HepG2 (cell line): ENCODE results near the gene FAHD1. TPM values are rescaled to one million over a fixed set of nuclear protein-coding genes. Genes with fewer than 3 reads are reported as not detected.

Source experiments
- ARNT2 ChIP-seq: sonication (generic); formaldehyde crosslinking; IDR thresholded peaks from 2 replicates; pipeline ENCODE4 v1.8.0; 2022; ENCODE audit warnings: mild to moderate bottlenecking, low read depth, missing genetic modification reagents, moderate library complexity
- ATF6 ChIP-seq: sonication (generic); formaldehyde crosslinking; conservative IDR thresholded peaks from 2 replicates; pipeline ENCODE4 v1.4.0; 2020; ENCODE audit warnings: missing genetic modification reagents
- CREM ChIP-seq, 2 experiments: sonication (generic) in 1 of 2; formaldehyde crosslinking in 1 of 2; IDR thresholded peaks; 2 replicates each; pipeline versions ENCODE4 v1.4.0 to v1.6.1; 2016 to 2020; ENCODE audit warnings: antibody characterized with exemption in 1 of 2, mild to moderate bottlenecking in 1 of 2, missing genetic modification reagents in 1 of 2
- EHMT2 ChIP-seq: fragments of 200-600 bp; sonication (generic); IDR thresholded peaks from 2 replicates; pipeline ENCODE4 v1.7.0; 2017; ENCODE audit warnings: antibody characterized with exemption, low read depth, low read length, borderline replicate concordance
- ETV5 ChIP-seq: IDR thresholded peaks from 2 replicates; pipeline ENCODE4 v1.6.1; 2018; ENCODE audit warnings: missing biosample characterization, missing genetic modification reagents, inconsistent platforms, borderline replicate concordance
- FOSL2 ChIP-seq: sonication (generic); formaldehyde crosslinking; IDR thresholded peaks from 2 replicates; pipeline ENCODE4 v1.4.0; 2020; ENCODE audit warnings: missing genetic modification reagents
- GABPA ChIP-seq, 2 experiments: IDR thresholded peaks; 2 replicates each; pipeline ENCODE4 v1.6.1; 2011 to 2016; ENCODE audit warnings: low read depth in 2 of 2, low read length in 1 of 2, missing biosample characterization in 1 of 2, missing genetic modification characterization in 1 of 2
- GATAD1 ChIP-seq: IDR thresholded peaks from 2 replicates; pipeline ENCODE4 v1.6.1; 2016; ENCODE audit warnings: missing genetic modification reagents, missing compliant biosample characterization
- HMGXB4 ChIP-seq, 2 experiments: sonication (generic) in 1 of 2; formaldehyde crosslinking in 1 of 2; IDR thresholded peaks; 2 replicates each; pipeline versions ENCODE4 v1.4.0 to v1.6.1; 2018 to 2020; ENCODE audit warnings: missing genetic modification reagents in 2 of 2, borderline replicate concordance in 1 of 2, low read depth in 1 of 2, mild to moderate bottlenecking in 1 of 2, missing biosample characterization in 1 of 2
- MATR3 ChIP-seq: sonication (generic); formaldehyde crosslinking; IDR thresholded peaks from 2 replicates; pipeline ENCODE4 v1.4.0; 2020; ENCODE audit warnings: missing genetic modification reagents
- MNT ChIP-seq: fragments of 450-650 bp; IDR thresholded peaks from 2 replicates; pipeline ENCODE4 v1.6.1; 2016
- PHF8 ChIP-seq: sonication (generic); formaldehyde crosslinking; IDR thresholded peaks from 2 replicates; pipeline ENCODE4 v1.5.0; 2020; ENCODE audit warnings: missing genetic modification reagents
- REXO4 ChIP-seq: sonication (generic); formaldehyde crosslinking; IDR thresholded peaks from 2 replicates; pipeline ENCODE4 v1.8.0; 2022; ENCODE audit warnings: missing genetic modification reagents, mild to moderate bottlenecking, borderline replicate concordance
- UBTF ChIP-seq: sonication (generic); formaldehyde crosslinking; IDR thresholded peaks from 2 replicates; pipeline ENCODE4 v1.4.0; 2020; ENCODE audit warnings: mild to moderate bottlenecking, missing genetic modification reagents
- ZNF205 ChIP-seq: IDR thresholded peaks from 2 replicates; pipeline ENCODE4 v1.6.1; 2018; ENCODE audit warnings: missing biosample characterization, missing genetic modification reagents
- ZNF224 ChIP-seq: sonication (generic); formaldehyde crosslinking; IDR thresholded peaks from 2 replicates; pipeline ENCODE4 v1.5.0; 2020; ENCODE audit warnings: mild to moderate bottlenecking, missing genetic modification reagents
- ZNF337 ChIP-seq: sonication (generic); formaldehyde crosslinking; IDR thresholded peaks from 2 replicates; pipeline ENCODE4 v1.5.1; 2020; ENCODE audit warnings: missing genetic modification reagents, low read depth, mild to moderate bottlenecking, borderline replicate concordance
- ZNF792 ChIP-seq: IDR thresholded peaks from 2 replicates; pipeline ENCODE4 v1.6.1; 2016
- polyA plus RNA-seq, 8 experiments: library from polyadenylated mRNA; depleted of rRNA in 3 of 8; stranded (reverse) in 7 of 8; unstranded in 1 of 8; fragments of >200 nt; fragmentation: Illumina TruSeq in 4 of 8; extraction: Trizol in 4 of 8; gene quantifications; 2 replicates each; pipeline versions ENCODE4 v1.2.1 to v1.2.3, GENCODE V29; 2011 to 2016; ENCODE audit warnings: low read depth in 4 of 8, missing spikeins in 1 of 8, mixed read lengths in 1 of 8; ENCODE audit not compliant: insufficient read depth in 1 of 8
- total RNA-seq, 5 experiments: library from RNA; depleted of rRNA; stranded (reverse); fragments of >200 nt; fragmentation: Illumina TruSeq; extraction: Trizol; gene quantifications; 2 replicates each; pipeline ENCODE4 v1.2.3, GENCODE V29; 2016; ENCODE audit warnings: low read depth in 1 of 5

Gene FAHD1
- total and polyA plus RNA-seq, 2 of the 13 experiments (the other 11 are each of a cell fraction or from before 2014, with no cell fraction given) = 39.0 to 45.3 TPM

GRCh38 chr16:1828645-1829410 is 1.8 kb downstream of the FAHD1 start (continued):
- TF ChIP-seq ATF6 (CRISPR knock-in tag) (no peak), ARNT2 (CRISPR knock-in tag) (no peak), EHMT2 (no peak), ZNF337 (CRISPR knock-in tag) (no peak), MATR3 (CRISPR knock-in tag) (no peak), REXO4 (CRISPR knock-in tag) (no peak), CREM (IDR thresholded peaks at IDR 0.05) (peak; percentile 71; the same call in 1 of the 2 replicates), CREM (CRISPR knock-in tag; IDR thresholded peaks at IDR 0.05) (no peak), GABPA (IDR thresholded peaks at IDR 0.05; ENCODE audit: low read depth, low read length) (no peak), GABPA (CRISPR knock-in tag; IDR thresholded peaks at IDR 0.05; ENCODE audit: low read depth) (peak; percentile 23; the same call in 1 of the 2 replicates), FOSL2 (CRISPR knock-in tag) (peak; percentile 57), GATAD1 (CRISPR knock-in tag) (peak; percentile 67), ZNF205 (peak; percentile 51; the same call in 1 of the 2 replicates), UBTF (CRISPR knock-in tag) (no peak), ZNF792 (CRISPR knock-in tag) (peak; percentile 54; the same call in 1 of the 2 replicates), ZNF224 (CRISPR knock-in tag) (no peak), MNT (no peak), ETV5 (peak; percentile 80; the same call in 1 of the 2 replicates), HMGXB4 (CRISPR knock-in tag; IDR thresholded peaks at IDR 0.05; ENCODE audit: borderline replicate concordance in 1 of 2, low read depth in 1 of 2) (peak; percentile 24 to 68; a peak in 2 of 4 replicates), PHF8 (CRISPR knock-in tag) (0 out of 2 replicates have a peak, but pooled peaks have one; percentile 15)
